ENCODE measurements around the gene PADI1. TPM values are rescaled to one million over a fixed set of nuclear protein-coding genes. Genes with fewer than 3 reads are reported as not detected.

Gene PADI1, protein sequence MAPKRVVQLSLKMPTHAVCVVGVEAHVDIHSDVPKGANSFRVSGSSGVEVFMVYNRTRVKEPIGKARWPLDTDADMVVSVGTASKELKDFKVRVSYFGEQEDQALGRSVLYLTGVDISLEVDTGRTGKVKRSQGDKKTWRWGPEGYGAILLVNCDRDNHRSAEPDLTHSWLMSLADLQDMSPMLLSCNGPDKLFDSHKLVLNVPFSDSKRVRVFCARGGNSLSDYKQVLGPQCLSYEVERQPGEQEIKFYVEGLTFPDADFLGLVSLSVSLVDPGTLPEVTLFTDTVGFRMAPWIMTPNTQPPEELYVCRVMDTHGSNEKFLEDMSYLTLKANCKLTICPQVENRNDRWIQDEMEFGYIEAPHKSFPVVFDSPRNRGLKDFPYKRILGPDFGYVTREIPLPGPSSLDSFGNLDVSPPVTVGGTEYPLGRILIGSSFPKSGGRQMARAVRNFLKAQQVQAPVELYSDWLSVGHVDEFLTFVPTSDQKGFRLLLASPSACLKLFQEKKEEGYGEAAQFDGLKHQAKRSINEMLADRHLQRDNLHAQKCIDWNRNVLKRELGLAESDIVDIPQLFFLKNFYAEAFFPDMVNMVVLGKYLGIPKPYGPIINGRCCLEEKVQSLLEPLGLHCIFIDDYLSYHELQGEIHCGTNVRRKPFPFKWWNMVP
- not detected in 2 replicates for total RNA-seq (2014; rRNA removed; shearing (Covaris generic))
- polyA plus RNA-seq (2014; cell fraction: nucleus; rRNA removed), result not detected in 2 replicates

DNA sequence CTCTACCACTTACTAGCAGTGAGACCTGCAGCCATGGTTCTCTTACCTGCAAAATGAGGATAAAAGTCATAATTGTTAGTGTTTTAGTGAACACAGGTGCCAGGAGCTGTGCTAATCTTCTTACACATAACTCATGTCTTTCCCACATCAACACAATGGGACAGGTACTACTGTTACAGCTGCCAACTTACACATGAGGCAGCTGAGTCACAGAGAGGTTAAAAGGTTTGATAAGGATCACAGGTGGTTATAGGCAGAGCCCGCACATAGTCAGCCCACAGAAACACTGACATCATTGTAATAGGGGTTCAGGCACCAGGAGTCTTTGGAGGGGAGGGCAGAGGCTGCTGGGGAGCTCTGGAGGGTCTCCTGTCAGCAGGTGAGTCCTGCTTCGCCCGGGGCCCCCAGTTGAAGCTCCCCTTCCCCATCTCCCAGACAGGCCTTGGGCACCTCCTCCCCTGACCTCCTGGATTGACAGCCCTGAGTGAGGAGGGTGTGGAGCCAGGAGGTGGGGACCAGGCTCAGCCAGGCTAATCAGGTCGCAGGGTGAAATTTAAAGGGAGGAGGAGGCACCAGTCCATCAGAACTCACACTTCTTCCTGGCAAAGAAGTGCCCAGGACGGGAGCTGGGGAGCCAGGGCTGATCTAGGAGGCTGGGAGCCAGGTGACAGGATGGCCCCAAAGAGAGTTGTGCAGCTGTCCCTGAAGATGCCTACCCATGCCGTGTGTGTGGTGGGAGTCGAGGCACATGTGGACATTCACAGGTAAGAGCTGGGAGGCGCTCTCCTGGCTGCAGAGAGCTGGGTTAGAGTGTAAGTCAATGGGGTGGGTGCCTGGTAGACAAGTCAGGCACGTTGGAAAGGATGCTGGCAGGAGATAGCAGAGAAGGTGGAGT is at the start of gene PADI1:
PADI1 (plus strand) TSS at position 583 of the 895 bp plus-strand sequence; CDS start at position 673, 90 bp downstream.
- no peak for DNase-seq (ENCODE audit: extremely low read depth, low read depth)

DNA sequence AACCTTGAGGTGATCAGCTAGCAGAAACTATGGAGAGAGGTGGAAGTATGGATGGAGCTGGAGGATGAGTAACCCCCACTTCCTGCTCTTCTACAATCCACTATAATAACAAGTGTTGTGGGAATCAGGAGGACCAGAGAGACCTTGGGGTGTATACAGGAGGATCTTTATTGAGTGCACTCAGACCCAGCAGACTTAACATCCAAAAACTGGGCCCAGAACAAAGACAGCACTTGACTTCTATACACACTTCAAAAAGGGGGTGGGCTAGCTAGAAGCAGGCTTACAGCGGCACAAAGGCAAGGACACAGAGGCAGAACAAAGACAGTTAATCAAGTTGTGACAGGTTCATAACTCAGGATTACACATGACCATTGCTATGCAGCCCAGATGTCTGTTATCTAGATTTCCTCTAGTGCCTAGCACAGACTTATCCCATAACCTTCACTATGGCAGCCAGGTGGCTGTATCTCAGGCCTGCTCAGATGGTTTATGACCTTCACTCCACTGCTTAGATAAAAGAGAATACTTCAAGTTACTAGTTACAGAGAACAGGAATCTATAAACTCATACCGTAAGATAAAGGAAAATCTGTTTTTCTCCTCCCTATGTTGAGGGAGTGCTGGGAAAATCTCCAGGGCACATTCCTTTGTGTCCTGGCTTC is 49.5 kb upstream of the PADI1 start:
- DNase-seq (ENCODE audit: extremely low read depth, low read depth), result no peak

DNA sequence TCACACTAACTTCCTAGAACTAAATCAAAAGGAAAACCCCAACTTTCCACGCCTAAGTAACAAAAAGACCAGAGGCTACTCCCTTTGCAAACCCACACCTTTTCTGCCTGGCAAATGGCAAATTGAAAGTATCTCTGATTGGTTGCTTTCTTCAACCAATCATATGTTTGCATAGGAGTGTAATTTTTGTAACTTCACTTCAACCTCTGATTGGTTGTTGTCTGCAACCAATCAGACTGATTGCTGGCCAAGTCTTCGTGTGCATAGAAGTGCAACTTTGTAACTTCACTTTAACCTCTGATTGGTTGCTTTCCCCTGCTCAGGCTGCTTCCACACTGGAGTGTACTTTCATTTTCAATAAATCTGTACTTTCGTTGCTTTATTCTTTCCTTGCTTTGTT is 48.8 kb upstream of the PADI1 start:
- no peak for DNase-seq (ENCODE audit: extremely low read depth, low read depth)

DNA sequence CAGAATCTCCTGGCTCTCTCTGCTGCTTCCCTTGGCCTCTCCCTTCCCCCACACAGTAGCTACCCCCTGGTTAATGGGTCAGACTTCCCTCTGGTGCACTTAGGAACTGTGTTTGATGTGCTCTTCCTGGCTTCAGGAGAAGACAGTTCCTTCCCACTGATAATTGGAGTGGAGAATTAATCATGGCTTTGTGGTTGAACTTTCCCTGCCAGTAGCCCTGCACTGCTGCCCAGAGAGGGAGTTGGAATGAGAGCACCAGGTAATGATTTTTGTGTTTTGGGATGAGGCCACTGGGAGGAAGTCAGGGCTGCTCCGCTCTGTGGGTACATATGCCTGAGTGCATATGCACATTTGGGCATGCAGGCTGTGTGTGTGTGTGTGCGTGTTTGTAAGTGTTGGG is 46.0 kb upstream of the PADI1 start:
- DNase-seq (ENCODE audit: extremely low read depth, low read depth), result no peak

DNA sequence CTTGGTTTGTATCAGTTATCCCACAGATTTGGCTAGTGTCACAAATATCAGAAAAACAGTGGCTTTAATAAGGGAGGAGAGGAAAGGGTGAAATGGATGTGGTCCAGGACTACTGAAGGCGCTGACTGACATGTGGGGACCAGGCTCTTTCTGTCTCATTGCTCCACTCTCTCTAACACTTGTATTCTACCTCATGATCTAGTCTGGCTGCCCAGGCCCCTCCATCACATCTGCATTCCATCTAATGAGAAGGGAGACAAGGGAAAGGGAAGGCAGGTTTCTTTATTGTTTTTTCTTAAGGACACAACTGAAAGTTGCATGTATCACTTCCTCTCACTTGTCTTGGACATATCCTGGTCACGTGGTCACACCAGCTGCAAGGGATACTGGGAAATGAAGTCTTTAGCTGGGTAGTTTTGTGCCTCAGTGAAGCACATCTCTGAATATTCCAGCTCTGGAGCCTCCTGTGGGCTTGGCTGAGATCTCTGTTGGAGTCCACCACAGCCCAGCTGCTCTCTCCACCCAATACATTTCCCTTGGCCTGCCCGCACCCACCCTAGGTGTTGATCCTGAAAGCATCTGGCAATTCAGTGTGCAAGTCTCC is 43.7 kb upstream of the PADI1 start:
- DNase-seq (ENCODE audit: extremely low read depth, low read depth), result no peak

DNA sequence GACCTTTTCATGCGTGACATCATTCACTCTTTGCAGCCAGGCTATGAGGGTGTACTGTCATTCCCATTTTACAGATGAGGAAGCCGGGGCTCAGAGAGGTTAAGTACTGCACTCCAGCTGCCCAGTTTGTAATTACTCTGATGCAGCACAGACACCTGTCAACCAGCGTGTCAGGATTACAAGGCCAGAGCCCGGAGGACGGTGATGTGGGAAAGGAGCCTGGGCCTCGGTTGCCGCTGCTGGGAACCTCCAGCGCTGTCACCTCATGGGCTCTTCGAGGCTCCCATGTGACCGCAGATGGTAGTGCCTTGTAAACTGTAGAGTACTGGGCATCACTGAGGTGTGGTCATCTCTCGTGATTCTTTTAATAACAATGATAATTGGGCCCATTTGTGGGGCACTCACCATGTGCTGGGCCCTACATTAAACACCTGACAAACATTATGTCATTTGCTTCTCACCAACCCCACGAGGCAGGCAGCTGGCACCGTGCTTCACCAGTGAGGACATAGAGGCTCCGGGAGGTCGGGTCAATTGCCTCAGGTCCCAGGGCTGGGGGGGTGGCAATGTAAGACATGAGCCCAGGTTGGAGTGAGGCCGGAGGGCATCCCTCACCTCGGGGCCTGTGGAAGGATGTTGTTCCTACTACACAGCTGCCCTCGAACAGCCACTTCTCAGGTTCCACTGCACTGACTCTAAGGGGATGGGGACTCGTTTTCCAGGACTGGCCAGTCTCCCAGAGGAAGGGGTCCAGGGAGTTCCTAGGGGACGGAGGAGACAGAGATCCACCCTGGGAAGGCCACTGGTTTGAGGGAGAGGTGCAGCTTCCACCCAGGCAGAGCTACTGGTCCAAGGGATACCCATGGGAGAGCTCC is 42.8 kb upstream of the PADI1 start:
- no peak for DNase-seq (ENCODE audit: extremely low read depth, low read depth)

DNA sequence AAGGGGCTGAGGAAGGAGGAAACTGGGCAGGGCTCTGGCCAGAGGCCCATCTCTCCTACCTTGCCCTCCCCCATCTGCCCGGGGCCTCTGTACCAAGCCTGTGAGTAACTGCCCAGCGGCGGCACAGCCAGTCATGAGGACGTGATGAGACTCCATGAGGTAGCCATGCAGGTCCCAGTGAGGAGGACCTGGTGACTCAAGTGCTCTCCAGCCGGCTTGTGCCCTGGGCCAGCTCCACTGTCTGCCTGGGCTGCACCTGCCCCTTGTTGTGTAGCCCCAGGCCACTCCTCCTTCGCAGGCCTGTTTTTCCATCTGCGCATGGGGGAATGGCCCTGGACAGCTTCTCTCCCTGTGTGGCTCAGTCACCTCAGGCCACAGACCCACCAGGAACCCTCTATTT is 42.0 kb upstream of the PADI1 start:
- no peak for DNase-seq (ENCODE audit: extremely low read depth, low read depth)

DNA sequence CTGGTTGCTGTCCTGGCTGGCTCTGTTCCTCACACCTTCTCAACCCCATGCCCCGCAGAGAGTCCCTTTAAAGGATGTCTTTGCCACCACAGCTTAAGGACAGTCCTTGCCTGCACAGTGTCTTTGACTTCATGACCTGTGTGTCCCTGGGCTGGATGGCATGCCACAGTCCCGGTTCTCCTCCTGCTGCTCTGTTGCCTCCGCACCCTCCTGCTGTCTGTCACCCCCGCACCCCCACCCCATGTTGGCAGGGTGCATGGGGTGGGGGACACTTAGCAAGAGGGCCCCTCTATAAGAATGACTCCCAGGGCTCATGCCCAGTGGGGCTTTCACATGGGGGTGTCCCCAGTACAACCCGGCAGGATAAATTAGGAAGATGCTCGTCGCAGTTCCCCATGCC is 41.6 kb upstream of the PADI1 start:
- no peak for DNase-seq (ENCODE audit: extremely low read depth, low read depth)

DNA sequence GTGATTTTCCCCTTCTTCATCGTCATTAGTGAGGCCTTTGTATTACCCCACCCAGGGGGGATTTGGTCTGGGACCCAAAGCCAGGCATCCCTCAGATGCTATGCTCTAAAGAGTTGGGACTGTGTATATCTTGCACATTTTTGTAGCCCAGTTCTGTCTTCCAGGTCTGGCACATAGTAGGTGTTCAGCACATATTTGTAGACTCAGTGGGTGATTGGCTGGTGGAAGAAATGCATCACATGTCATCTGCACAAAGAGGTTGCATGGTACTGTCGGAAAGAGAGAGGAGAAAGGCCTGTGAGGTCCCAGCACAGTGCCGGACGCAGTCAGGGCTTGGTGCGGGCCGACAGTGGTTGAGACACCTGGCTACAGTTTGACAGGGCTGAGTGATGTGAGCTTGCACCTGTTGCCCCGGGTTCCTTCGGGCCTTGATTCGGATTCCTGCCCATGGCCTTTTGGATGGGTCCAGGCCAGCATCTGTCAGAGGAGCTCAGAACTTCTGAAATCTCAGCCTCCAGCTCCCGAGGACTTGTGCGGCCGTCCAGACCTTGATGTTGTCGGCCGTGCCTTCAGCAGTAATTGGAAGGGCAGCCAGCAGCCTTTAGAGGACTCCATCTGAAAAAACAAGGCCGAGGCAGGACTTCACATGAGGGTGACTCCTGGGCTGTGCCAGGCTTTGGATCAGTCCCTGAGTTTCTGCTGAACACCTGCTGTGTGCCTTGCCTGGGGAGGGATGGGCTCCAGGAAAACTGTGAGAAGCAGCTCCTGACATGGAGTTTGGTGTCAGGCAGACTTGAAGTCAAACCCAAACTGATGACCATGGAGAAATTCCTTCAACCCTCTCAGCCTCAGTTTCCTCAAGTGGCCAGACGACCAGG is 40.9 kb upstream of the PADI1 start:
- no peak for DNase-seq (ENCODE audit: extremely low read depth, low read depth)

DNA sequence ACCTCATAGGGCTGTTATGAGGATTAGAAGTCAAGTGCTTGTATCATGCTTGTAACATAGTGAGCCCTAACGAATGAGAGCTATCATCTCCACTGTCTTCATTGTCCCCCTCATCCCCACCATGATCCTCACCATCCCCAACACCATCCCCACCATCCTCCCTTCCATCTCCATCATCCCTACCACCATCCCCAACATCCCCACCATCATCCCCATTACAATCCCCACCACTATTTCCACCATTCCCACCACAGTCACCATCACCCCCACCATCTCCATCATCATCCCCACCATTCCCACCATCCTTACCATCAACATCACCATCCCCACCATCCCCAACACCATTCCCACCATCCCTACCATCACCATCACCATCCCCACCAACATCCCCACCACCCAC is 39.1 kb upstream of the PADI1 start:
- DNase-seq (ENCODE audit: extremely low read depth, low read depth), result no peak

DNA sequence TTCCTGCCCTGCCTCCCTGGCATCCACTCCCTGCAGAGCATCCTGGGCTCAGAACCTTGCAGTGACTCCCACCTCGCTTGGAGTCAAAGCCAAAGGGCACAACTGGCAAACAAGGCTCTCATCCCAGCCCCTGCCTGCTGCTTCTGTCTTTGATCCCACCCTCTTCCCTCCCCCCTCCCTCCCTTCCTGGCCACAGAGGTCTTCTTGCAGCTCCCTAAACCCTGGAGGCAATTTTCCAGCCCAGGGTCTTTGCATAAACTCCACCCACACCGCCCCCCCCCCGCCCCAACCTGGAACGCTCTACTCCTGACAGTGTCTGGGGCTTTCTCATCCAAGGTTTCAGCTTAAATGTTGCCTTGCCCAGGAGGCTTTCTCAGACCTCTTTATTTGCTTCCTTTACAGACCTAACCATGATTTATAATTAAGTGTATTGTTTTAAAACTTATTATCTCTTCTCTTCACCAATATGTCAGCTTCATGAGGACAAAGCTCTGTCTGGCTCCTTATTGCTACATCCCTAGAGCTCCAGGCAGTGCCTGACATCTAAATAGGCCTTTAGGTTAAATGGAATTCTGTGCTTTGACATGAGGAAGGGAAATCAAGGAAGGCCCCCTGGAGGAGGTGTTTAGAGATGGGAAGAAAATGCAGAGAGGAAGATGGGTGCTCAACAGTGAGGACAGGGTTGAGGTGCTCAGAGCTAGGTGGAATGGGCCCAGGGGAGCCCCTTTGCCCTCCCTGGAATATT is 37.7 kb upstream of the PADI1 start:
- DNase-seq (ENCODE audit: extremely low read depth, low read depth), result no peak

DNA sequence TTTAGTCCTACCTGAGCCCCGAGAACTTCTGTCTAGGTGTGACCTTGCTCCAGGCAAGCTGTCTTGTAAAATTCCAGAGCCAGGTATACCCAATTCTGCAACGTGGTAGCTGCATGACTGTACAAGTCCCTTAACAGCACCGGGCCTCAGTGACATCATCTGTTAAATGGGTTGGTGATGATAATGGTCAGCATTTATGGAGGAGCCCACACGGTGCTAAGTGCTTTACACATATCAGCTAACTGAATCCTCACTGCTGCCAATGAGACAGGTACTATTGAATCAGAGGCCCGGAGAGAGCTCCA is 37.2 kb upstream of the PADI1 start:
- no peak for DNase-seq (ENCODE audit: extremely low read depth, low read depth)

DNA sequence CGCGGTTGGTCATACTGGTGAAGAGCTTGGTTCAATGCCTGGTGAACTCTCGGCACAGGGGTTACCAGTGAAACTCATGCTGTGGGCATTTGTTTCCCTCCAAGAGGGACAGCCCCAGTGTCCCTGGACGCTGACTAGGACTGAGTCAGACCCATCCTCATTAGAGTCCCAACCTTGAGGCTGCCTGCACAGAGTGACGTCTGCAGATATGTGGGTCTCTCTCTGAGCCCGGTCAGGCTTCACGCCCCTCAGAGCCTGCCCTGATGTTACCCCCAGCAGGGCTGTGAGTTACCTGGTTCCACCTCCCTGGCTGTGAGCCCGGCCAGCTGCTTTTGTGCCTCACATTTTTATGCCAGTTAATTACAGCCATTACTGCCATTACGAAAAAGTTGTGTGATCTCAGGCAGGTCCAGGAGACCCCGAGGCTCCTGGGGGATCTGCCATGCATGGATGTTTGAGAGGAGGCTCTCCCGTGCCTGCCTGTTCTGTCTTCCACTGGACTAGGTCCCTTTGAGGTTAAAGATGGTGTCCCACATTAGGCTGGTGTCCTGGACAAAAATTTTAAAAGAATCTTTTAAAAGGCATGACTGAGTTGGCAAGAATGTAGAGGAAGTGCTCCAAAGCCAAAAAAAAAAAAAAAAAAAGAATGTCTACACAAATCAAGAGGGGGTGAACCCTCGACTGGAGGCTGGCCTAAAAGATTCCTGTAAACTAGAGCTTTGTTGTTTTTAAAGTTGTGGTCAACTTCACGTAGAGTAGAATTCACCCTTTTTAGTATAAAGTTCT is 36.6 kb upstream of the PADI1 start:
- DNase-seq (ENCODE audit: extremely low read depth, low read depth), result no peak

DNA sequence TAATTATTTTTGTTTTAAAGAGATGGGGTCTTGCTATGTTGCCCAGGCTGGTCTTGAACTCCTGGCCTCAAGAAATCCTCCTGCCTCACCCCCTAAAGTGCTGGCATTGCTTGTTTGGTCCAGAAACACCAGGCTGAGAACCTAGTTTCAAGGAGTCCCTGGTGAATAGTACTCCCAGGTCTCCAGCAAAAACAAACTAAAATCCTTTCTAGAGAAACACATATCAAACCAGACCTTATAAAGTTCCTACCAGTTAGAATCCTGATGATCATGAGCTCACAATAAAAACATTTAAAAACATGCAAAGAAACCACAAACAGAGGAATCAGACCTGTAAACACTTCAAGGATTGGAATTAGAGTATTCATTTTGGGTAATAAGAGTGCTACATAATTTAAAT is 34.4 kb upstream of the PADI1 start:
- DNase-seq (ENCODE audit: extremely low read depth, low read depth), result no peak

DNA sequence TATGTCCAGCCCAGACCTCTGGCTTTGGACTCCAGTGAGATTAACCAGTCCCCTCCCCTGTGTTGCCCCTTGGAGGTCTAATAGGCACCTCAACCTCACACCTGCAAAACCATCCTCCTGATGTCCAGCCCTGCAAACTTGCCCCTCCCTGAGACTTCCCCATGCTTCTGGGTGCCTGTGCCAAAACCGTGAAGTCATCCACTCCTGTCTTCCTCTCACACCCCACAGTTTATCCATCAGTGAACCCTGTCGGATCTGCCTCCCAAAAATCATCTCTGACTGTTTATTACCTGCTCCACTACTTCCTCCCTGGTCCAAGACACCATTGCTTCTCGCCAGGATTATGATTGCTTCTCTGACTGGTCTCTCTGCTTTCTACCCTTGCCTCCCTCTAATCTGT is 31.7 kb upstream of the PADI1 start:
- no peak for DNase-seq (ENCODE audit: extremely low read depth, low read depth)

DNA sequence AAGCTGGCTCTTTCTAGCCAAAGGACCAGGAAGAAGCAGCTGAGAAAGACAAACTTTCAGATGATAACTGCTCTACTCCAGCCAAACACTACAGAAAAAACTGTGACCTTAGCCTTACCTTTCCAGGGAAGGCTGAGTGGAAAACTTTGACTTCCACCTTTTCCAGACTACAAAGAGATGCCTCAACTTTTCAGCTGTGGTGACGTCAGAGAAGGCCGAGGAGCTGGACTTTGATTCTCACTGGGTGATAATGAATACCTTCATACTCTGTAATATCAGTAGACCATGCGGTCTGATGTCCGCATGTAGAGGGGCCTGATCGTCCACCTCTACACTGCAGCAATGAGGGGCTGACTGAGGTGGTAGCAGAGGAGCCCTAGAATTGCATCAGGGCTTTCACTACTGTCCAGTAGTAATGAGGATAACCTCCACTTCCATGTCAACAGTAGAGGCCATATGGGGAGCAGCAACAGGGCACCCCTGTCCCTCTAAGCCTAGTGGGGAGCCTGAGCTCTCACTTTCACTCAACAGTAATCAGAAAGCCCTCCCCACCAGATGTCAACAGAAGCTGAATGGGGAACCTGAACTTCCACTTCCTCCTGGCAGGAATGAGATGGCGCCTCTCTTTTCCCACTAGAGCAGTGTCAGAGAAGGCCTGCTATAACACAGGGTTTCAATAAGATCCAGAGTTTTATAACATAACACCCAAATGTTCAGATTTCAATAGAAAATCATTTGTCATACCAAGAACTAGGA is 28.4 kb upstream of the PADI1 start:
- DNase-seq (ENCODE audit: extremely low read depth, low read depth), result no peak

Measured in NCI-H460 (cell line).